ENCODE measurements around the gene ASL. TPM values are rescaled to one million over a fixed set of nuclear protein-coding genes. Genes with fewer than 3 reads are reported as not detected.
A peak's percentile ranks its signal among the peaks of the same experiment; 100 is the strongest.
"Not testable (repeated sequence)": the region's sequence is repeated elsewhere in the genome, so short reads cannot be mapped to it uniquely, and the experiment has no call there.

The ASL gene
- total RNA-seq, 1 experiment from 2014 or later: 46.9 TPM

DNA sequence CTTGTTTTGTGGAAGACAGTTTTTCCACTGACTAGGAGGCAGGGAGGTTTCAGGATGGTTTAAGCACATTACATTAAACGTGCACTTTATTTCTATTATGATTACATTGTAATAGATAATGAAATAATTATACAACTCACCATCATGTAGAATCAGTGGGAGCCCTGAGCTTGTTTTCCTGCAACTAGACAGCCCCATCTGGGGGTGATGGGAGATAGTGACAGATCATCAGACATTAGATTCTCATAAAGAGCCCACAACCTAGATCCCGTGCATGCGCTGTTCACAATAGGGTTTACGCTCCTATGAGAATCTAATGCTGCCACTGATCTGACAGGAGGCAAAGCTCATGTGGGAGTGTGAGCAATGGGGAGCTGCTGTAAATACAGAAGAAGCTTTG, 25.7 kb upstream of the ASL start:
- BruUV-seq (replicated peaks); POLR2A ChIA-PET; ATAC-seq; DNase-seq (ENCODE audit: low read depth, low spot score); CTCF ChIA-PET; H3K36me3 ChIP-seq (ENCODE audit: control insufficient read depth in 1 of 2, insufficient read depth in 2 of 2, low read length in 2 of 2); H3K27me3 ChIP-seq (ENCODE audit: insufficient read depth, low read length); H3K4me3 ChIP-seq (replicated peaks in 1 of 2; ENCODE audit: low read depth in 1 of 2, low read length in 2 of 2); H3K27ac ChIP-seq (ENCODE audit: low read depth, low read length); H3K79me2 ChIP-seq (ENCODE audit: insufficient read depth, low read length); H3K4me2 ChIP-seq (ENCODE audit: low read length); H3K9me3 ChIP-seq (ENCODE audit: control insufficient read depth in 1 of 2, insufficient read depth in 1 of 2, low read depth in 1 of 2, low read length in 2 of 2); H3K9ac ChIP-seq (ENCODE audit: low read length); H2AFZ ChIP-seq (ENCODE audit: low read depth, low read length, poor library complexity, severe bottlenecking); H4K20me1 ChIP-seq (ENCODE audit: insufficient read depth); intact Hi-C loops (cut with micrococcal nuclease); H3K9me2 ChIP-seq (ENCODE audit: insufficient read depth): not testable (repeated sequence)
- RAD21 ChIA-PET (ENCODE audit: low non-redundant PET in 1 of 2, low total read pairs in 2 of 2, uncharacterized antibody in 2 of 2, unreplicated experiment in 2 of 2): interaction anchor here in 1 of 2 experiments (0.6 kb wide), 1 partner anchor 105 kb away, joined by 3 read pairs; no protein-coding TSS in a partner anchor
- TF ChIP-seq, protein P1, sequence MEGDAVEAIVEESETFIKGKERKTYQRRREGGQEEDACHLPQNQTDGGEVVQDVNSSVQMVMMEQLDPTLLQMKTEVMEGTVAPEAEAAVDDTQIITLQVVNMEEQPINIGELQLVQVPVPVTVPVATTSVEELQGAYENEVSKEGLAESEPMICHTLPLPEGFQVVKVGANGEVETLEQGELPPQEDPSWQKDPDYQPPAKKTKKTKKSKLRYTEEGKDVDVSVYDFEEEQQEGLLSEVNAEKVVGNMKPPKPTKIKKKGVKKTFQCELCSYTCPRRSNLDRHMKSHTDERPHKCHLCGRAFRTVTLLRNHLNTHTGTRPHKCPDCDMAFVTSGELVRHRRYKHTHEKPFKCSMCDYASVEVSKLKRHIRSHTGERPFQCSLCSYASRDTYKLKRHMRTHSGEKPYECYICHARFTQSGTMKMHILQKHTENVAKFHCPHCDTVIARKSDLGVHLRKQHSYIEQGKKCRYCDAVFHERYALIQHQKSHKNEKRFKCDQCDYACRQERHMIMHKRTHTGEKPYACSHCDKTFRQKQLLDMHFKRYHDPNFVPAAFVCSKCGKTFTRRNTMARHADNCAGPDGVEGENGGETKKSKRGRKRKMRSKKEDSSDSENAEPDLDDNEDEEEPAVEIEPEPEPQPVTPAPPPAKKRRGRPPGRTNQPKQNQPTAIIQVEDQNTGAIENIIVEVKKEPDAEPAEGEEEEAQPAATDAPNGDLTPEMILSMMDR (IDR thresholded peaks at IDR 0.05 in 2 of 3, conservative IDR thresholded peaks at IDR 0.05 in 1 of 3; ENCODE audit: borderline replicate concordance in 1 of 3, insufficient read depth in 1 of 3, low read depth in 2 of 3, low read length in 2 of 3): peak in 2 of 3 experiments; percentile 10 to 22; a peak in 1 of 6 replicates
- 0 out of 2 replicates have a peak, but pooled peaks have one; percentile 11 for TF ChIP-seq RAD21 (IDR thresholded peaks at IDR 0.05; ENCODE audit: low read depth)
- peaks cover 0 to 26% of the 10 kb centered on the region in 2 experiments; a peak in 2 of 4 replicates for H3K4me1 ChIP-seq (ENCODE audit: control insufficient read depth in 1 of 2, insufficient read depth in 2 of 2, low read length in 2 of 2)

DNA sequence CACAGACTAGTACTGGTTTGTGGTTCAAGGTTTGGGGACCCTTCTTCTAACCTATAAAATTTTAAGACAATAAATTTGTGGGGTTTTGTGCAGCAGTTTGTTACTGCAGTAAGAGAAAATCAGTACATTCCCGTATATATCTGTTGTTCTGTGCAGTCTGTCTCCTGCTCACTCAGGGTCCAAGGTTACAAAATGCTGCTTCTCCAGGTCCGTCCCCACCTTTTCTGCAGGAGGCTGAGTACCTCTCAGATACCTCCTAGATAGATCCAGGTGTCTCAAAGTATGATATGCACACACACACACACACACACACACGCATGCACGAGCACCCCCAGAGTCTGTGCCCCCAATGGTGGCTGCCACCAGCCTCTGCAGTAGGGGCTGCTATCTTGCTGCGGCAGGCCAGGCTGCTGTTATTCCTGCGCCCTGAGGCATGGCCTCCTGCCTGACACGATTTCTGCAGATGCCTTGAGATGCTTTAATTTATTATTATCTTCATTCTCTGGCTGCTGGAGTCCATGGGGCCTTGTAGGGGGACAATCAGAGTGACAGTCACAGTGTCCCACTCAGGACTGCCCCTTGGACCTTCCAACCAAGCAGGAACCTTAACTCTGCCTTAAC, 25.2 kb upstream of the ASL start:
- DNase-seq (ENCODE audit: low read depth, low spot score) (no peak), ATAC-seq (no peak)
- BruUV-seq (replicated peaks): no TSS peak
- no peak overlapping the region for H3K27ac ChIP-seq (ENCODE audit: low read depth, low read length)
- no peak overlapping the region for H3K9ac ChIP-seq (ENCODE audit: low read length)
- no peaks in the 10 kb centered on the region for H3K27me3 ChIP-seq (ENCODE audit: insufficient read depth, low read length)
- H4K20me1 ChIP-seq (ENCODE audit: insufficient read depth): no peaks in the 10 kb centered on the region
- H3K9me2 ChIP-seq (ENCODE audit: insufficient read depth): no peaks in the 10 kb centered on the region
- ChIA-PET RAD21 (ENCODE audit: low non-redundant PET in 1 of 2, low total read pairs in 2 of 2, uncharacterized antibody in 2 of 2, unreplicated experiment in 2 of 2) (interaction anchor here in 1 of 2 experiments (0.6 kb wide), 1 partner anchor 104 kb away, joined by 3 read pairs; no protein-coding TSS in a partner anchor), POLR2A (no interaction called here), CTCF (no interaction called here)
- H3K4me3 ChIP-seq (replicated peaks in 1 of 2; ENCODE audit: low read depth in 1 of 2, low read length in 2 of 2): no peak overlapping the region
- H3K9me3 ChIP-seq (ENCODE audit: control insufficient read depth in 1 of 2, insufficient read depth in 1 of 2, low read depth in 1 of 2, low read length in 2 of 2): no peaks in the 10 kb centered on the region
- no peak overlapping the region for H2AFZ ChIP-seq (ENCODE audit: low read depth, low read length, poor library complexity, severe bottlenecking)
- no peaks in the 10 kb centered on the region for H3K36me3 ChIP-seq (ENCODE audit: control insufficient read depth in 1 of 2, insufficient read depth in 2 of 2, low read length in 2 of 2)
- H3K4me2 ChIP-seq (ENCODE audit: low read length): no peak overlapping the region
- no peak for TF ChIP-seq ZFX (IDR thresholded peaks at IDR 0.05)
- no peak for TF ChIP-seq CBX3 (IDR thresholded peaks at IDR 0.05; ENCODE audit: low read depth)
- no peaks in the 10 kb centered on the region for H3K79me2 ChIP-seq (ENCODE audit: insufficient read depth, low read length)
- peaks cover 0 to 26% of the 10 kb centered on the region in 2 experiments; a peak in 2 of 4 replicates for H3K4me1 ChIP-seq (ENCODE audit: control insufficient read depth in 1 of 2, insufficient read depth in 2 of 2, low read length in 2 of 2)
- intact Hi-C loops (cut with micrococcal nuclease): no loop called here
